ENCODE results near the gene IFT43. TPM values are rescaled to one million over a fixed set of nuclear protein-coding genes. Genes with fewer than 3 reads are reported as not detected.

Gene IFT43
- total RNA-seq, result 27.1 and 31.4 TPM in 2 replicates

GRCh38 chr14:75985618-75986438 is at the start of gene IFT43:
Gene IFT43 (plus strand): TSS chr14:75985763. CDS start chr14:75985787, 24 bp downstream.

GRCh38 chr14:75981426-75982265 is 3.9 kb upstream of the IFT43 start, which contains the start of gene TGFB3:
Gene TGFB3 (minus strand): TSS chr14:75981995. CDS start chr14:75980893, 1,102 bp downstream.

Other genes with a start within 250 kb of the IFT43 start
- gene TGFB3, start 3.8 kb upstream of the IFT43 start, total RNA-seq, result 3.8 and 7.3 TPM in 2 replicates
- gene GPATCH2L, start 166.2 kb downstream of the IFT43 start, total RNA-seq, result 56.0 and 62.0 TPM in 2 replicates

Data from regular cardiac myocyte (primary cell).